ELR (cell line): Measurements from ENCODE around the gene HACL1.
"Not testable (repeated sequence)": the region's sequence is repeated elsewhere in the genome, so short reads cannot be mapped to it uniquely, and the experiment has no call there.

ENCODE experiments used
- DNase-seq: peaks from one replicate; pipeline ENCODE4 v3.0.0-alpha.2; 2015; ENCODE audit warnings: low read depth

Gene HACL1

DNA sequence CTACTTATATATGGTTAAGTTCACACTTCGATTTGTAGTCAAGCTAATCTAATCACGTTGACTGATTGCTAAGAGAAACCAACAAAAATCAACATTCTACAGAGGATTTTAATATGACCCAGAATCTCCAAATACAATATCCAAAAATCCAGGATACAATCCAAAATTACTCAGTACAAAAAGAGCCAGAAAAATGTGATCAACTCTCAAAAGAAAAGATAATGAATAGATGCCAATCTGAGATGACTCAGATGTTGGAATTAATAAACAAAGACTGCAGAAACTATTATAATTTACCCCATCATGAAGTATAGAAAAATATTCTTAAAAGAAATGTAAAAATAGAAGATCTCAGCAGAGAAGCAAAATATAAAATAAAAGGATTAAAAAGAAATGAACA, 22.3 kb downstream of the HACL1 start:
- no peak for DNase-seq

DNA sequence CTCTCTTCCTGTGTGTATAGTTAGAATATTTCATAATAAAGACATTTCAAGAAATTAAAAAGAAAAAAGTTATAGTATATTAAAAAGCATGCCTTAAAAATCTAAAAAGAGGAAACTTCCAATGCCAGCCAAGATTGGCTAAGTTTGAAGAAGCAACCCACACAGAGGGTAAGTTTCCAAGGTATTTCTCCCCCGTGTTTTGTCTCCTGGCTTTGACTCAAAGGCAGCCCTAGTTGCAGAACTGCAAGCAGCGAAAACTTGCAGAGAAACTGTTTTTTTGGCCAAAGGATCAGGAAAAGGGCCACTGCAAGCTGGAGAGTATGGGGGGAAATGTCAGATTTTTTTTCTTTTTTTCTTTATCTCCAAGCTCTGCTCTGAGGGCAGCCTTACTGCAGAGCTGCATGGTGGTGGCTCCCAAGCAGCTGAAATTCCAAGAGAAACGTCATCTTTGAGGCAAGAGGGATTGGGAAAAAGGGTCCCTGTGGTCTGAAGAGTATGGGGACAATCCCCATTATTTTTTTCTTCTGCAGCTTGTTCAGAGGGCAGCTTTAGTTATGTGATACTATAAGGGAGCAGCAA, 23.0 kb downstream of the HACL1 start:
- DNase-seq = no peak

DNA sequence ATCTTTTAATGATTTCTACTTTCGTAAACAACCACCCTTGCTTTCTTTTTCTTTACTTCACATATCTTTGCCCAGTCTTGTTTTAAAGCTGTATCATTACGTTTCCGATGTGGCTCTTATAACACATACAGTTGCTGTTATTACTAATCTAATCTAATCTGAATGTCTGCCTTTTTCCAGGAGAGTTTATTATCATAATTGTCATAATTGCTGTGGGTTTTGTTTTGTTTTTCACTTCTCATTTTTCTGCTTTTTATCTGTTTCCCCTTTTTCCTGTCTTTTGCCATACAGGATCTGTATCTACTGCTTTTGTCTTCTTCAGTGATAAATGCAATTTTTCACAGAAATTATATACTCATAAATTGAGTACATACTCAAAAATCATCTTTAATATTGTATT, 24.9 kb downstream of the HACL1 start:
- DNase-seq = no peak

DNA sequence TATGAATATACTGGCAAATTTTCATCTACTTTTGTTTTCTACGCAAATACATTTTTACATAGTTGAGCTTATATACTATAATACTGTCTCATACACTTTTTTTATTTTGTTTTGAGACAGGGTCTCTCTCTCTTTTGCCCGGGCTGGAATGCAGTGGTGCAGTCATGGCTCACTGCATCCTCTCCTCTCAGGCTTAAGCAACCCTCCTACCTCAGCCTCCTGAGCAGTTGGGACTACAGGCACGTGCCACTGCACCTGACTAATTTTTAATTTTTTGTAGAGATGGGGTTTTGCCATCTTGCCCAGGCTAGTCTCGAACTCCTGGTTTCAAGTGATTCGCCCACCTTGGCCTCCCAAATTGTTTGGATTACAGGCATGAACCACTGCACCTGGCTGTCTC, 25.9 kb downstream of the HACL1 start:
- no peak for DNase-seq

DNA sequence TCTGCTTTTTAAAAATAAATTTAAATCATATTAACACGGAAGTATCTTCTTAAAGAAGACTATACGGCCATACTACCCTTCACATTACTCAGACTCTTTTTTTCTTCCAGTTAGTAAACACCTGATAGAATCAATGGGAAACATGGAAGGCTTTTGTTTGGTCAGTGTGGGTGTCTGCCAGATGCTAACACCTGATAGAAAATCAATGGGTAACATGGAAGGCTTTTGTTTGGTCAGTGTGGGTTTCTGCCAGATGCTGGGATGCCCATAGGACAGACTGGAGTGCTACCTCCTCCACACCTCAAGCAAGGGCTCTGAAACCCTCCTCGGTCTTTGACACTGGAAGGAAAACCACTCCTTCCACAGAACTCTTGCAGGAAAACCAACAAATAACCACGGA, 29.2 kb downstream of the HACL1 start:
- no peak for DNase-seq

DNA sequence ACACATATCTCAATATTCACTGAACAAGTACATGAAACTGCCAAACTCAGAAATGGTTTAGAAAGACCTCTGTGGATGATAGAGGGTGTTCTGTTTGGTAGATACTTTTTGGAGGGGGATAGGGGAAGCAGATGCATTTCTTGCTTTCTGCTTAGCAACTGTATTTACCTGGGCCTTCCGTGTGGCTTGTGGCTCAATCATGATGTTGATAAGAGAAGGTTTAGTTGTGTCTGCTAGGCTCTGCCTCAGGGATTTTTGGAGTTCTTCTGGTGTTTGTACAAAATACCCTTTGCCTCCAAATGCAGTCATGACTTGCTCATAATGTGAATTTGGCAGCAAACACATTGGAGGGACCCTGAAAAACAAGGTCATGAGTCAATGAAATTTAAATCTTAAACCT, 38.2 kb downstream of the HACL1 start:
- no peak for DNase-seq

DNA sequence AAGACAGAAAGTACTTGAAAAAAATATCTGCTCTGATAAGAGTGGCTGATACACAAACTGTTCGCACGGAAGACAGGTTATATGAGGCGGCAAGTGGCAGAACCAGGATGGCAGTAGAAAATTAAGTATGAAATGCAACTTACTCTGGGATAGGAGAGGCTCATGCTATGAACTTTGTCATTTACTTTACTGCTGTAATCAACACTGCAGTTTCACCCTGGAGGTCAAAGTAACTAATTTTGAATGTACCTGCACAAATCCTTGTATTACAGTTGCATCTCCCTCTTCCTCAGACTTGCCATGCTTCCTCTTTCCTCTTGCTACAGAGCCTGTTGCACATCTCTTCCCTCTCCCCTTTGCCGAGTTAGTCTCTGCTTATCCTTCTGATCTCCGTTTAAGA, 38.8 kb downstream of the HACL1 start:
- DNase-seq = no peak

DNA sequence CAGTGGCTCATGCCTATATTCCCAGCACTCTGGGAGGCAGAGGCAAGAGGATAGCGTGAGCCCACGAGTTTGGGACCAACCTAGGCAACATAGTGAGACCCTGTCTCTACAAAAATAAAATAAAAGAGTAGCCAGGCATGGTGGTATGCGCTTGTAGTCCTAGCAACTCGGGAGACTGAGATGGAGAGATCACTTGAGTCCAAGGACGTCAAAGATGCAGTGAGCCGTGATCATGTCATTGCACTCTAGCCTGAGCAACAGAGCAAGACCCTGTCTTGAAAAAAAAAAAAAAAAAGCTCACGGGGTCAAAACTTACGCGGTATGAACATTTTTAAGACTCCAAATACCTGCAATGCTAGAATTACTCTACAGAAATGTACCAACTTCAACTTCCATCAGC, 42.8 kb downstream of the HACL1 start:
- no peak for DNase-seq

DNA sequence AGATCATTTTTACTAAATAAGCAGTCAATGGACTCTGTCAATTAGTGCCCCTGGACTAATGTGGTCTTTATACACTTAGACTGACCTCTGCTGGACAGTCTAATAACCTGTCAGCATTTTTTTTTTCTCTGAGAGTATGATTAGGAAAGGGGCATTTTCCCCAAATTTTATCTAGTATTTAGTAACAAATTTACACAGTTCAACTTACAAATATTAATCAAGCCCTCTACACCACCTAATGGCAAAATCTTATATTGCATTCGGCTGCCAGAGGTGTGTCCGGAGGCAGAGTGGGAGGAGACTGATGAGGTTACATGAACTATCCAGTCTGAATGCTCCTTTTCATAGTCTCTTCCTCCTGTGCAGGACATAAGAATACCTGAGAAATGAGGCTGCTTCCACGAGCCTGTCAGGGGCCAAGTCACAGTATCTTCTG, 43.8 kb downstream of the HACL1 start:
- DNase-seq = peak; percentile 79

DNA sequence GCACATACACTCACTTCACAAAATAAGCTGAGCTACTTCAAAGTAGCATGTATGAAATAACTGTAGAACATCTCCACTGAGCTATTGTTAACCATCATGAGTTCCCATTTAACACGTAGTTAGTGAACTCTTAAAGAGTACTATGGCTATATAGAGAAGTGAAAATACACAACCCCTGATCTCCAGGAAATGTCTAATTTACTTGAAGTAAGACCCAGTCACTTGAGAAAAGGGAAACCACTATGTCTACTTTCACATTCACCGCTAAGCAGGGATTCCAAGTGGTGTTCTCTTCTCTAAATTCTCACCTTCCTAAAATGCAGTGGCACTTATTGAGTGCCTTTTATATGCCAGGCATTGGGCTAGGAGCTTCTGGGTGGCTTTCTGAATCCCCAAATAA, 44.9 kb downstream of the HACL1 start:
- no peak for DNase-seq

DNA sequence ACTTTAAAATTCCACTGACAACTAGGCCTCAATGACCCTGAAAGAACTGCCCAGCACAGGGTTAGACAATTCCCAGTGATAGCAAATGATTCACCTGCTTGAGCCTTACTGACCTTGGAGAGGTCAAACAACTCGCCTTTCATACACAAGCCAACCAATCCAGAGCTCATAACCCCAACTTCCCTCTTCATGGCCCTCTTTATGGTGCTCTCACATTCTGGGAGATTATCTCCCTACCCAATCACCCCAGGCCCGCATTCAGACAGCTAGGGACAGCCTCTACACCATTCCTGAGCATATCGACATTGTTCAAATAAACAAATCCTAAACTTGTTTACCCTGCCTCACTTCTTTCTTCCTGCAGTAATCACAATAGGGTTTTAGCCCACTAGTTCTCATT, 47.6 kb downstream of the HACL1 start:
- no peak for DNase-seq

DNA sequence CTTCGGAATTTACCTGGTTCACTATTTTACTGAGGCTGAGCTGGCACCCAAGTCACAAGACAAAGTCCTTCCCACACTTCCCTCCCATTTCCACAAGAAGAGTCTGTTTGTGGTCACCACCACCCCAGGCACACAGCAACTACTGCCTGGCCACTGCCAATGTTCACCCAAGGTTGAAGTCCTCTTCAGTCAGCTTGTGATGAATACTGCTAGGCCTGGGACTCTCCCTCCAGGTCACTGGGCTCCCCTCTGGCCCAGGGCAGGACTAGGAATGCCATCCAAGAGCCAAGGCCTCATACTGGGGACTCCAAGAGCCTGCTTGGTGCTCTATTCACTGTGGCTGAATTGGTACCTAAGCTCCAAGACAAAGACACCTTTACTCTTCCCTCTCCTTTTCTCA, 49.5 kb downstream of the HACL1 start:
- no peak for DNase-seq

DNA sequence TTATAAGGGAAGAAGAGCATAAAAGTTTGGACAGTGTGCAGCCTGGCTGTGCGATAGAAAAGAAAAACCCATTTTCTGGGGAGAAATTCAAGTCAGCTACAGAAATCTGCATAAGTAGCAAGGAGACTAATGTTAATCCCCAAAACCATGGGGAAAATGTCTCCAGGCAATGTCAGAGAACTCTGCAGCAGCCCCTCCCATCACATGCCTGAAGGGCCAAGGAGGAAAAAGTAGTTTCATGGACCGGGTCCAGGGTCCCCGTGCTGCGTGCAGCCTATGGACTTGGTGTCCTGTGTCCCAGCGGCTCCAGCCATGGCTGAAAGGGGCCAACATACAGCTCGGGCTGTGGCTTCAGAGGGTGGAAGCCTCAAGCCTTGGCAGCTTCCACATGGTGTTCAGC, 51.5 kb downstream of the HACL1 start:
- DNase-seq = no peak

DNA sequence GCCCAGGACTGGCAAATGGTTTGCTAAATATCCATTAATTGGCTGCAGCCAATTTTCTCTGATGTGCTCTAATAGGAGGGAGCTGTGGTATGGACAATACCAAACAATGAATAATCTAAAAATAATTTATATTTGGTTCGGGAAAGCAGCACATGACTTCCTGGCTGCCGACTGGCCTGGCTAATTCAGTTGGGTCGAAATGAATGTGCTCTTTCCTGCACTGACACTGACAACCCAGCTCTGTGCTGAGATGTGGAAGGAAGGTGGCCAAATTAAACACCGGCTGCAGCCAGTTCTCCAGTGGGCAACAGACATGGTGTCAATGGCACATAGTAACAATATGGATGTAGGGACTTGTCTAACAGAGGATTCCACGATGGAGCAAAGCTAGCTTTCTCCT, 58.8 kb downstream of the HACL1 start:
- no peak for DNase-seq

DNA sequence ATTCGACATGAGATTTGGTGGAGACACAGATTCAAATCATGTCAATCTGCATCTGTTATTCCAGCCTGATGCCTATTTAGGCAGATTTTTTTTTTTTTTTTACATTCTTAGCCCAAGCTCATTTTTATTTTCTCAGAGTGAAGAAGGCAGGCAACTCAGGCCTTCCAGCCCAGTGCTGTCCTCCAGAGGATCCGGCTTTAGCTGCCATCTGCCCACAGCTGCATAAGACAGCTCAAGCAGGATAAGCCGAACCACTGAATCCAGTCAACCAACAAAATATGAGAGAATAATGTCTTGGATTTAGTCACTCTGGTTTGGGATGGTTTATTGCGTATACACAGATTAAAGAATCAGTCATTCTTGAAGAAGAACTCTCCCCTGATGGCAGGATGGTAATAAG, 60.0 kb downstream of the HACL1 start:
- DNase-seq = no peak

DNA sequence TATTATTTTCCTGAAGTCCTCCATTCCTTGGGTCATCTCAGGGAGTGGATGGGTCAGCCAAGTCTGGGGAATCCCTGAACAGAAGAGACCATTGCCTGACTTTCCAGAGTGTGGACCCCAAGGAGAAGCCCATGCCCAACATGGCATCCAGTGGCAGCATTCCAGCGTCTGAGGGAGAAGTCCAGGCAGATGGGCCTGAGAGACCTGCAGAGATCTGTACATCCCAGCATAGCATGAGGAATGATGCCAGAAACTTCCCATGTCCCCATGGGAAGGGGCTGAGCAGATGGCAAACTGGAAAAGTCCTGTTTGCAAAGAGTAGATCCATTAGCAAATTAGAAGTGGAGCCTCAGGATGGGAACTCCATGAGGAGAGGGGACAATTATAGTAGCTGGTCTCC, 62.3 kb downstream of the HACL1 start:
- DNase-seq = no peak

DNA sequence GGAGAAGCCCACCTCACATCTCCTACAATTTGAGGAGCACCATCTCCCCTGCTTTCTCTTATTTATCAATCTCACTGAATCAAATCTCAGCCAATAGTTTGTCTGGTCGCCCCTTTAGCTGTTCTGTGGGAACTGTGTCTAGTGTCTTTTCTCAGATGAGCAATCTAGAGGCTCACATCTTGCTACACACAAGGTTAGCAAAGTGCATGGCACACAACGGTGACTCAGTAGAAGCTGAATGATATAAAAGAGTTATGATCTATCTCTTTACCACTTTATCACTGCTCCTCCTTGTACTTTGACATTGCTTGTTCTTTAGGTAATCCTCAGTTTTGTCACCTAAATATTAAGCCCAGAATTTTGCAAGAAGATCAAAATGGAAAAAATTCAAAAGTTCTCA, 63.0 kb downstream of the HACL1 start:
- peak; percentile 20 for DNase-seq

DNA sequence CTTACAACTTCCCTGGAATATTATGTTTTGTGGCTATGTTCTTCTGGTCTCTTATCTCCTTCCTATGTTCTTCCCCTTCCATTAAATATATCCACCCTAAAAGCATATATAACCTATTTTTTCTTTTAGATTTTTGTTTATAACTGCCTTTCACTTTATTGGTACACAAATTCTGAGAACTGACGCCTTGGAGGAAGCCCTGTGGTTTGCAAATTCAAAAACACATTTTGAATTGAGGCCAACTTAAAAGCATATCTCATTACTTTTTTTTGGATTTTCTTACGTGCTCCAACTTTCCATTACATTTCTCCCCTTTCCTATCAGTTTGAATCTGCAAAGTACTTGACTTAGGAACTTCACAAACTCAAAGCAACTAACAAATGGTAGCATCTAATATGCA, 64.5 kb downstream of the HACL1 start:
- DNase-seq = no peak

DNA sequence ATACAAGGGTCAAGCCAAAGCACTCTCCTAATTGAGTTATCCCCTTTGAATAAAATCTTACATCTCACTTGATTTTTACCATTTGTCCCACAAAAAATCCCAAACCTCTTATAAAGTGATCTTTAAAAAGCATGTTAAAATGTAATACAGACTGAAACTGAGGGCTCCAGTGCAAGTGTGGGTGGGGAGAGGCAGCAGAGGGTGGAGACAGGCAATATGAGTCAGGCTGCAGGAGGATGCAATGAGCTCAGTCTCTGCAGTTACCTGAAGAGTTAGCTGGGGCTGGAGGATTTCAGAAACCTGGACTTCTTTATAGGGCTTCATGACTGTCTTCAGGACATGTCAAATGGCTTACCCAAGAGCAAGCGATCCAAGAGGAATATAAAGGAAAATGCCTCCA, 65.6 kb downstream of the HACL1 start:
- DNase-seq = peak; percentile 15

DNA sequence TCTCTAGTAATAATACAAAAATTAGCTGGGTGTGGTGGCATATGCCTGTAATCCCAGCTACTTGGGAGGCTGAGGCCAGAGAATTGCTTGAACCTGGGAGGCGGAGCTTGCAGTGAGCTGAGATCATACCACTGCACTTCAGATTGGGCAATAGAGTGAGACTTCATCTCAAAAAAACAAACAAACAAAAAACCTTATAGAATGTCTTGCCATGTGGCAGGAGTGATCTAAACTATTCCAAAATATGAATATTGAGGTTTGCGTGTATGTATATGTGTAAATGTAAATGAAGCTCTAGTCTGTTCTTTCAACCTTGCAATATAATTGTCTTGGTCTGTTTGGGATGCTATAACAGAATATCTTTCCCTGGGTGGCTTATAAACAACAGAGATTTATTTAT, 68.8 kb downstream of the HACL1 start:
- not testable (repeated sequence) for DNase-seq

DNA sequence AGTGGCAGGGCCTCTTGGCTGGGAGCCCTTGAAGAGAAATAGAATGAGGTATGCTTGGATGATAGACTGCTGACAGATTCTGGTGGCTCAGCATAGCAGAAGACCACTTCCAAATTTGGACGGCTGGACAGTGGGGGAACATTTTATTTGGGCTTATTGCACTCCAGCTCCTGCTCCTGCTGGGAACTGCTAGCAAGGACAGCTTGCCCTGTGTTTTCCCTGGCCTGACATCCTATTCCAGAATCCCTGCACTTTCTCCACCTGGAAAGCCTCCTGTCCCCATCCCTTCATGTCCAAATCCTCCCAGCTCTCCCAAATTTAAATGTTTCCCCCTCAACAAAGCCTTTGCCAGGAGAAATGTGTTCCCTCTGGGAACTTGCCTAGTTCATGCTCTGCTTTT, 70.0 kb downstream of the HACL1 start:
- no peak for DNase-seq

DNA sequence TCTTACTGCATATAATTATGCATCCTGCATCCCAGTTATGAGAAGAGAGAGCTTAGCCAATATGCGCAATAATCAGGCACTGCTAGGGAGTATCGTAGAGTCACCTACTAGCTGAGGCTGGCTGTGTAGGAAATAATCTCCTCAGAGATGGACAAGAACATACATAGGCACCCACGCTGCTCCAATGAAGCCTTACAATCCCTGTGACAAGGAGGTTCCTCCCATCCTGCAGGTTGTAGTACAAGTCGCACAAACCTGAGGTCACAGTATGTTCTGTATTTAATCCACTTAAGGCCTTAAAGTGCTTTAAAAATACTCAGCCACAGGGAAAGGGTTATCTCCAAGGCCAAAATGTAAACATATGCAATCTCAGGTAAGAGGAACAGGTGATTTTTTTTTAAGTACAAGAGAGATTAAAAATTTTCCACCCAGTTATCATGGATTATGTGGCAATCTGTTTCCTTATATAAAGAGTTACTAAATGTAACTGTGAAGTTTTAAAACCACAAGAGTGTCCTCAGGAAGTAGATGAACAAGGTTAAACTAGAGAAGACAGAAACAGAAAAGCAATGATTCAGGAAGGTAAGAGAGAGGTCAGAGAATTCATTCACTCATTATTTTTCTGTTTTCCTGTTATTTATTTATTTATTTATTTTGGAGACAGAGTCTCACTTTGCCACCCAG, 72.4 kb downstream of the HACL1 start:
- no peak for DNase-seq

DNA sequence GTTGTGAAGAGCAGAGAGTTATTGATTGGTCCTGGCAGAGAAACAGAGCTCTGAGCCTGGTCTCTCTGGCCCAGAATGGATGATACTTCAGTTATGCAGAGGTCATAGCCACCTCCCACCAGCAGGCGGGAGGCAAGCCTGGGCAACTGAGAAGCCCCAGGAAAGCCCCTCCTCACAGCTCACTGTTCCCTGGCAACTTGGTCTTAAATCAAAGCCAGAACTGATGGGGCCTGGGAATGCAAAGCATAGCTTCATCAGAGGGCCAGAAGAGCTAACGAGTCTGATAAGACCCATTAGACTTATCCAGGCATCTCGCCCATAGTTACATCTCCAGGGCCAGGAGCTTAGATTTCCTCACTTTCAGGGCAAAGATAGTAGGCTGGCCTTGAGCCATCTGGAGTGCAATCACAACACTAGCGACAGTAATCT, 74.3 kb downstream of the HACL1 start:
- DNase-seq = peak; percentile 16

DNA sequence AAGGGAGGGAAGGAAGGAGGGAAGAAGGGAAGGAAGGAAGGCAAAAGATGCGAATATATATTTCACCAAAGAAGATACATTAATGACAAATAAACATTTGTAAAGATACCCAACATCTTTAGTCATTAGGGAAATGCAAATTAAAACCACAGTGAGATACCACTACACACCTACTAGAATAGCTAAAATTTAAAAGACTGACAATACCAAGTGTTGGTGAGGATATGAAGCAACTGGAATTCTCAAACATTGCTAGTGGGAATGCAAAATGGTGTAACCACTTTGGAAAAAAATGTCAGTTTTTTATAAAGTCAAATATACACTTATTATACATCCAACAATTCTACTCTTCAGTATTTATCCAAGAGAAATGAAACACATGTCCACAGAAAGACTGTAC, 75.6 kb downstream of the HACL1 start:
- no peak for DNase-seq
